ENCODE data around the gene TNFRSF9.

TNFRSF9 gene

GRCh38 chr1:7873801-7874795 is 66.5 kb downstream of the TNFRSF9 start:
- Histone ChIP-seq H3K36me3 (ENCODE audit: insufficient read depth, insufficient read length, low read length) (no peaks in the 10 kb centered on the region), H3K4me1 (ENCODE audit: insufficient read depth, insufficient read length) (no peaks in the 10 kb centered on the region), H3K27me3 (ENCODE audit: insufficient read depth, insufficient read length) (no peaks in the 10 kb centered on the region), H3K9me3 (ENCODE audit: insufficient read depth, low read length) (no peaks in the 10 kb centered on the region), H3K9ac (ENCODE audit: insufficient read length, low read depth) (no peak overlapping the region), H3K4me3 (ENCODE audit: insufficient read length, low read depth) (no peak overlapping the region)
- no peak for DNase-seq (ENCODE audit: low read depth, low spot score)
- no peak for TF ChIP-seq ZNF274 (IDR thresholded peaks at IDR 0.05; ENCODE audit: low read depth, low read length)
- no peak for TF ChIP-seq SUZ12 (IDR thresholded peaks at IDR 0.05; ENCODE audit: extremely low read depth, insufficient read depth, insufficient read length)
- no peak for TF ChIP-seq YY1 (IDR thresholded peaks at IDR 0.05; ENCODE audit: insufficient read depth, insufficient read length)

- no peaks in the 10 kb centered on the region for H3K36me3 ChIP-seq (ENCODE audit: insufficient read depth, insufficient read length, low read length)
- no peak for DNase-seq (ENCODE audit: low read depth, low spot score)
- H3K27me3 ChIP-seq (ENCODE audit: insufficient read depth, insufficient read length): no peaks in the 10 kb centered on the region
- no peak overlapping the region for H3K4me3 ChIP-seq (ENCODE audit: insufficient read length, low read depth)
- no peaks in the 10 kb centered on the region for H3K4me1 ChIP-seq (ENCODE audit: insufficient read depth, insufficient read length)
- no peak for TF ChIP-seq YY1 (IDR thresholded peaks at IDR 0.05; ENCODE audit: insufficient read depth, insufficient read length)
- no peak for TF ChIP-seq SUZ12 (IDR thresholded peaks at IDR 0.05; ENCODE audit: extremely low read depth, insufficient read depth, insufficient read length)
- TF ChIP-seq ZNF274 (IDR thresholded peaks at IDR 0.05; ENCODE audit: low read depth, low read length): no peak
- no peak overlapping the region for H3K9ac ChIP-seq (ENCODE audit: insufficient read length, low read depth)
- H3K9me3 ChIP-seq (ENCODE audit: insufficient read depth, low read length): no peaks in the 10 kb centered on the region
These were observed 69.5 kb downstream of the TNFRSF9 start for GRCh38 chr1:7871136-7871535.

GRCh38 chr1:7869136-7869920 is 71.3 kb downstream of the TNFRSF9 start:
- no peaks in the 10 kb centered on the region for H3K9me3 ChIP-seq (ENCODE audit: insufficient read depth, low read length)
- H3K4me3 ChIP-seq (ENCODE audit: insufficient read length, low read depth): no peak overlapping the region
- H3K27me3 ChIP-seq (ENCODE audit: insufficient read depth, insufficient read length): no peaks in the 10 kb centered on the region
- no peaks in the 10 kb centered on the region for H3K4me1 ChIP-seq (ENCODE audit: insufficient read depth, insufficient read length)
- DNase-seq (ENCODE audit: low read depth, low spot score): no peak
- TF ChIP-seq SUZ12 (IDR thresholded peaks at IDR 0.05; ENCODE audit: extremely low read depth, insufficient read depth, insufficient read length) (no peak), ZNF274 (IDR thresholded peaks at IDR 0.05; ENCODE audit: low read depth, low read length) (no peak), YY1 (IDR thresholded peaks at IDR 0.05; ENCODE audit: insufficient read depth, insufficient read length) (no peak)
- no peaks in the 10 kb centered on the region for H3K36me3 ChIP-seq (ENCODE audit: insufficient read depth, insufficient read length, low read length)
- no peak overlapping the region for H3K9ac ChIP-seq (ENCODE audit: insufficient read length, low read depth)

GRCh38 chr1:7868070-7868780 is 72.4 kb downstream of the TNFRSF9 start:
- Histone ChIP-seq H3K9me3 (ENCODE audit: insufficient read depth, low read length) (no peaks in the 10 kb centered on the region), H3K4me1 (ENCODE audit: insufficient read depth, insufficient read length) (no peaks in the 10 kb centered on the region), H3K9ac (ENCODE audit: insufficient read length, low read depth) (no peak overlapping the region), H3K27me3 (ENCODE audit: insufficient read depth, insufficient read length) (no peaks in the 10 kb centered on the region), H3K36me3 (ENCODE audit: insufficient read depth, insufficient read length, low read length) (no peaks in the 10 kb centered on the region), H3K4me3 (ENCODE audit: insufficient read length, low read depth) (no peak overlapping the region)
- DNase-seq (ENCODE audit: low read depth, low spot score): no peak
- TF ChIP-seq SUZ12 (IDR thresholded peaks at IDR 0.05; ENCODE audit: extremely low read depth, insufficient read depth, insufficient read length): no peak
- TF ChIP-seq ZNF274 (IDR thresholded peaks at IDR 0.05; ENCODE audit: low read depth, low read length): no peak
- TF ChIP-seq YY1 (IDR thresholded peaks at IDR 0.05; ENCODE audit: insufficient read depth, insufficient read length): no peak

- no peak for DNase-seq (ENCODE audit: low read depth, low spot score)
- Histone ChIP-seq H3K27me3 (ENCODE audit: insufficient read depth, insufficient read length) (no peaks in the 10 kb centered on the region), H3K4me1 (ENCODE audit: insufficient read depth, insufficient read length) (no peaks in the 10 kb centered on the region), H3K9me3 (ENCODE audit: insufficient read depth, low read length) (no peaks in the 10 kb centered on the region), H3K4me3 (ENCODE audit: insufficient read length, low read depth) (no peak overlapping the region), H3K36me3 (ENCODE audit: insufficient read depth, insufficient read length, low read length) (no peaks in the 10 kb centered on the region), H3K9ac (ENCODE audit: insufficient read length, low read depth) (no peak overlapping the region)
- TF ChIP-seq SUZ12 (IDR thresholded peaks at IDR 0.05; ENCODE audit: extremely low read depth, insufficient read depth, insufficient read length) (no peak), YY1 (IDR thresholded peaks at IDR 0.05; ENCODE audit: insufficient read depth, insufficient read length) (no peak), ZNF274 (IDR thresholded peaks at IDR 0.05; ENCODE audit: low read depth, low read length) (no peak)
These were observed 74.7 kb downstream of the TNFRSF9 start for GRCh38 chr1:7865978-7866377.
